Measurements from ENCODE around the gene CNTNAP2. TPM values are rescaled to one million over a fixed set of nuclear protein-coding genes. Genes with fewer than 3 reads are reported as not detected.

CNTNAP2 gene
- total and polyA plus RNA-seq, 2 of the 13 experiments (the other 11 are each of a cell fraction or from before 2014, with no cell fraction given) = 0.40 to 0.42 TPM

GRCh38 chr7:147498081-147498480 lies 1381.5 kb downstream of the CNTNAP2 start:
- in situ Hi-C loops (cut with HindIII; ENCODE audit: extremely low pct_ligation_motif_present, low pct_unique_long_range_greater_than_20kb) = no loop called here
- FAIRE-seq (no peak), ATAC-seq (no peak), DNase-seq (ENCODE audit: low spot score) (no peak)
- no peak for TF ChIP-seq SMARCE1 (IDR thresholded peaks at IDR 0.05; ENCODE audit: borderline replicate concordance)
- no peak for TF ChIP-seq ZNF460 (CRISPR knock-in tag; IDR thresholded peaks at IDR 0.05; ENCODE audit: borderline replicate concordance)
- TF ChIP-seq PHF5A (CRISPR knock-in tag; IDR thresholded peaks at IDR 0.05; ENCODE audit: low read depth, unreplicated experiment) = no peak
- TF ChIP-seq HNRNPH1 (optimal IDR thresholded peaks at IDR 0.05; ENCODE audit: low read depth, low read length) = no peak
- TF ChIP-seq ZNF33B (CRISPR knock-in tag; IDR thresholded peaks at IDR 0.05) = no peak
- H3K4me2 ChIP-seq (ENCODE audit: low read depth, low read length) = no peak overlapping the region
- no peak overlapping the region for H3K4me3 ChIP-seq (replicated peaks in 1 of 3; ENCODE audit: insufficient read depth in 1 of 3, low read depth in 2 of 3, low read length in 3 of 3)
- BruUV-seq (replicated peaks) = no TSS peak
- POLR2A ChIA-PET = no interaction called here
- no peak overlapping the region for H2AFZ ChIP-seq (ENCODE audit: low read length)
- CTCF ChIA-PET (ENCODE audit: low intra/inter-chr PET ratio, low total read pairs) = no interaction called here
- H3K9ac ChIP-seq (ENCODE audit: insufficient read depth, low read depth, low read length) = no peak overlapping the region
- H4K20me1 ChIP-seq (ENCODE audit: insufficient read depth, low read length) = no peaks in the 10 kb centered on the region
- 5% methylated on average over 2 of the region's 2 CpGs for WGBS (ENCODE audit: low lambda C conversion rate)
- H3K9me3 ChIP-seq (ENCODE audit: low read length) = peaks cover 52% of the 10 kb centered on the region
- intact Hi-C loops (cut with micrococcal nuclease; ENCODE audit: unreplicated experiment) = no loop called here
- no peak overlapping the region for H3K27ac ChIP-seq (ENCODE audit: extremely low read length, insufficient read depth, low read length)
- H3K4me1 ChIP-seq (ENCODE audit: insufficient read depth, low read length) = no peaks in the 10 kb centered on the region
- H3K27me3 ChIP-seq (ENCODE audit: control insufficient read depth in 1 of 2, insufficient read depth in 2 of 2, low read length in 2 of 2) = no peaks in the 10 kb centered on the region
- no peaks in the 10 kb centered on the region for H3K79me2 ChIP-seq (ENCODE audit: insufficient read depth, low read length)
- H3K36me3 ChIP-seq (replicated peaks in 1 of 2; ENCODE audit: control insufficient read depth in 1 of 2, insufficient read depth in 2 of 2, low read length in 2 of 2) = no peaks in the 10 kb centered on the region

- H3K36me3 ChIP-seq (replicated peaks in 1 of 2; ENCODE audit: control insufficient read depth in 1 of 2, insufficient read depth in 2 of 2, low read length in 2 of 2) = no peaks in the 10 kb centered on the region
- H3K9ac ChIP-seq (ENCODE audit: insufficient read depth, low read depth, low read length) = no peak overlapping the region
- no TSS peak for BruUV-seq (replicated peaks)
- no peaks in the 10 kb centered on the region for H3K4me1 ChIP-seq (ENCODE audit: insufficient read depth, low read length)
- ATAC-seq (no peak), DNase-seq (ENCODE audit: low spot score) (no peak), FAIRE-seq (no peak)
- no peak overlapping the region for H2AFZ ChIP-seq (ENCODE audit: low read length)
- no peak overlapping the region for H3K27ac ChIP-seq (ENCODE audit: extremely low read length, insufficient read depth, low read length)
- no peaks in the 10 kb centered on the region for H3K27me3 ChIP-seq (ENCODE audit: control insufficient read depth in 1 of 2, insufficient read depth in 2 of 2, low read length in 2 of 2)
- H3K9me3 ChIP-seq (ENCODE audit: low read length) = peaks cover 24% of the 10 kb centered on the region
- no peaks in the 10 kb centered on the region for H4K20me1 ChIP-seq (ENCODE audit: insufficient read depth, low read length)
- ChIA-PET POLR2A (no interaction called here), CTCF (ENCODE audit: low intra/inter-chr PET ratio, low total read pairs) (no interaction called here)
- no peaks in the 10 kb centered on the region for H3K79me2 ChIP-seq (ENCODE audit: insufficient read depth, low read length)
- intact Hi-C loops (cut with micrococcal nuclease; ENCODE audit: unreplicated experiment) (no loop called here), in situ Hi-C loops (cut with HindIII; ENCODE audit: extremely low pct_ligation_motif_present, low pct_unique_long_range_greater_than_20kb) (no loop called here)
- 1% methylated on average over 3 of the region's 3 CpGs for WGBS (ENCODE audit: low lambda C conversion rate)
- no peak overlapping the region for H3K4me2 ChIP-seq (ENCODE audit: low read depth, low read length)
- H3K4me3 ChIP-seq (replicated peaks in 1 of 3; ENCODE audit: insufficient read depth in 1 of 3, low read depth in 2 of 3, low read length in 3 of 3) = no peak overlapping the region
- TF ChIP-seq ESRRA (CRISPR knock-in tag; IDR thresholded peaks at IDR 0.05; ENCODE audit: low read depth) (no peak), ZNF770 (CRISPR knock-in tag; IDR thresholded peaks at IDR 0.05) (no peak)
Measured at GRCh38 chr7:147509035-147509501, 1392.5 kb downstream of the CNTNAP2 start.
